ENCODE measurements around the gene FANCG.

Gene FANCG

GRCh38 chr9:35079426-35080341 lies at the start of gene FANCG:
FANCG (minus strand) TSS chr9:35079942; CDS start chr9:35079524, 418 bp downstream.
- peak; percentile 81 for DNase-seq (ENCODE audit: low read depth)

GRCh38 chr9:35116898-35117551 lies 37.3 kb upstream of the FANCG start:
- peak; percentile 97 for DNase-seq (ENCODE audit: low read depth)

GRCh38 chr9:35116539-35116897 lies 36.8 kb upstream of the FANCG start:
- no peak for DNase-seq (ENCODE audit: low read depth)

GRCh38 chr9:35115680-35116538 lies 36.2 kb upstream of the FANCG start, which contains the start of gene ATOSB:
ATOSB (minus strand) TSS chr9:35115862; CDS start chr9:35108274, 7,588 bp downstream.
- peak; percentile 91 for DNase-seq (ENCODE audit: low read depth)

GRCh38 chr9:35114840-35115628 lies 35.3 kb upstream of the FANCG start:
- DNase-seq (ENCODE audit: low read depth): peak; percentile 42

- peak; percentile 98 for DNase-seq (ENCODE audit: low read depth)
Measured at GRCh38 chr9:35114113-35114839, 34.5 kb upstream of the FANCG start.

- peak; percentile 82 for DNase-seq (ENCODE audit: low read depth)
Measured at GRCh38 chr9:35112257-35113020, 32.7 kb upstream of the FANCG start.

GRCh38 chr9:35111001-35111933 lies 31.5 kb upstream of the FANCG start:
- peak; percentile 99 for DNase-seq (ENCODE audit: low read depth)

- DNase-seq (ENCODE audit: low read depth): peak; percentile 23
Measured at GRCh38 chr9:35110327-35110761, 30.6 kb upstream of the FANCG start.

- no peak for DNase-seq (ENCODE audit: low read depth)
Measured at GRCh38 chr9:35108946-35109575, 29.3 kb upstream of the FANCG start.

- no peak for DNase-seq (ENCODE audit: low read depth)
Measured at GRCh38 chr9:35108461-35108860, 28.7 kb upstream of the FANCG start.

GRCh38 chr9:35107297-35108290 lies 27.9 kb upstream of the FANCG start:
- DNase-seq (ENCODE audit: low read depth): no peak

GRCh38 chr9:35106343-35106730 lies 26.6 kb upstream of the FANCG start:
- no peak for DNase-seq (ENCODE audit: low read depth)

GRCh38 chr9:35105571-35106342 lies 26.0 kb upstream of the FANCG start:
- DNase-seq (ENCODE audit: low read depth): no peak

GRCh38 chr9:35105126-35105525 lies 25.4 kb upstream of the FANCG start:
- no peak for DNase-seq (ENCODE audit: low read depth)

GRCh38 chr9:35104586-35104985 lies 24.8 kb upstream of the FANCG start:
- no peak for DNase-seq (ENCODE audit: low read depth)

Measured in fibroblast of the conjunctiva (primary cell).